ENCODE measurements around the gene SERPINB1. TPM values are rescaled to one million over a fixed set of nuclear protein-coding genes. Genes with fewer than 3 reads are reported as not detected.

SERPINB1 gene
- polyA plus RNA-seq, 2 of the 4 experiments (the other 2 are of a cell fraction): 52.7 to 135 TPM

- ChIA-PET POLR2A (no interaction called here), CTCF (interaction anchor here (0.7 to 1.8 kb wide), 4 partner anchors 14 to 148 kb away, joined by 3 to 13 read pairs (median 3); partner anchors contain the start of gene SERPINB1)
- Histone ChIP-seq H3K9me3 (no peaks in the 10 kb centered on the region), H3K4me2 (no peak overlapping the region), H3K4me1 (no peaks in the 10 kb centered on the region), H3K4me3 (no peak overlapping the region), H3K27ac (no peak overlapping the region)
- no peak for DNase-seq (ENCODE audit: low read depth in 1 of 2, low spot score in 1 of 2)
- ATAC-seq: no peak
- no peak for FAIRE-seq
- TF ChIP-seq ESRRA (IDR thresholded peaks at IDR 0.05; ENCODE audit: borderline replicate concordance, low read length) (no peak), POLR2A (IDR thresholded peaks at IDR 0.05; ENCODE audit: low read length) (no peak), FOXS1 (CRISPR knock-in tag; IDR thresholded peaks at IDR 0.05) (no peak), HDAC2 (IDR thresholded peaks at IDR 0.05) (no peak), ELK1 (IDR thresholded peaks at IDR 0.05; ENCODE audit: low read depth, low read length) (no peak), USF2 (IDR thresholded peaks at IDR 0.05) (no peak), EP300 (IDR thresholded peaks at IDR 0.05) (no peak), JUN (IDR thresholded peaks at IDR 0.05) (no peak), EHF (CRISPR knock-in tag; IDR thresholded peaks at IDR 0.05) (no peak), RCOR1 (IDR thresholded peaks at IDR 0.05; ENCODE audit: low read depth, low read length) (no peak), PHF8 (IDR thresholded peaks at IDR 0.05; ENCODE audit: borderline replicate concordance, low read depth) (no peak)
- 92% methylated on average over 8 of the region's 14 CpGs for WGBS (ENCODE audit: missing lambda C conversion rate)
Measured at GRCh38 chr6:2805031-2805430, 36.6 kb downstream of the SERPINB1 start.

- no peak for FAIRE-seq
- CTCF ChIA-PET: interaction anchor here (1.5 to 1.8 kb wide), 2 partner anchors 14 to 148 kb away, joined by 3 to 13 read pairs; no protein-coding TSS in a partner anchor
Measured at GRCh38 chr6:2804516-2804915, 37.1 kb downstream of the SERPINB1 start.

GRCh38 chr6:2803731-2804429 is 37.8 kb downstream of the SERPINB1 start:
- ATAC-seq (no peak), DNase-seq (ENCODE audit: low read depth in 1 of 2, low spot score in 1 of 2) (no peak), FAIRE-seq (no peak)
- POLR2A ChIA-PET: interaction anchor here (0.6 kb wide), 1 partner anchor 151 kb away, joined by 4 read pairs; no protein-coding TSS in a partner anchor
- Histone ChIP-seq H3K9me3 (no peaks in the 10 kb centered on the region), H3K4me1 (no peaks in the 10 kb centered on the region), H3K27ac (no peak overlapping the region), H3K4me3 (no peak overlapping the region), H3K4me2 (no peak overlapping the region)
- 89% methylated on average over 6 of the region's 7 CpGs for WGBS (ENCODE audit: missing lambda C conversion rate)
- CTCF ChIA-PET: interaction anchor here (1.1 to 1.8 kb wide), 3 partner anchors 9 to 66 kb away, joined by 3 to 13 read pairs (median 3); no protein-coding TSS in a partner anchor
- TF ChIP-seq RNF2 (IDR thresholded peaks at IDR 0.05; ENCODE audit: borderline replicate concordance, low read depth) (no peak), PHF8 (IDR thresholded peaks at IDR 0.05; ENCODE audit: borderline replicate concordance, low read depth) (no peak), REST (IDR thresholded peaks at IDR 0.05) (no peak), EHMT2 (IDR thresholded peaks at IDR 0.05; ENCODE audit: low read depth) (no peak), ZFP36 (IDR thresholded peaks at IDR 0.05; ENCODE audit: borderline replicate concordance, partially characterized antibody) (no peak), HMGXB4 (CRISPR knock-in tag; IDR thresholded peaks at IDR 0.05; ENCODE audit: borderline replicate concordance) (no peak), TP53 (CRISPR knock-in tag; IDR thresholded peaks at IDR 0.05) (no peak)

More at GRCh38 chr6:2804516-2804915, 37.1 kb downstream of the SERPINB1 start:
- no peak for TF ChIP-seq RCOR1 (IDR thresholded peaks at IDR 0.05; ENCODE audit: low read depth, low read length)
- no peak for TF ChIP-seq HOXA7 (CRISPR knock-in tag; IDR thresholded peaks at IDR 0.05)
- TF ChIP-seq RFX5 (IDR thresholded peaks at IDR 0.05): no peak
- no peak for TF ChIP-seq CHD2 (IDR thresholded peaks at IDR 0.05; ENCODE audit: low read length, partially characterized antibody)
- TF ChIP-seq NR3C1 (IDR thresholded peaks at IDR 0.05): no peak
- no peak for TF ChIP-seq ZC3H11A (IDR thresholded peaks at IDR 0.05)
- no peak for TF ChIP-seq SREBF2 (IDR thresholded peaks at IDR 0.05)
- TF ChIP-seq HES2 (IDR thresholded peaks at IDR 0.05): no peak
- TF ChIP-seq EHF (CRISPR knock-in tag; IDR thresholded peaks at IDR 0.05): no peak
- no peak for TF ChIP-seq JUNB (IDR thresholded peaks at IDR 0.05)
- no peak for TF ChIP-seq ELK1 (IDR thresholded peaks at IDR 0.05; ENCODE audit: low read depth, low read length)
- TF ChIP-seq ZFP36 (IDR thresholded peaks at IDR 0.05; ENCODE audit: borderline replicate concordance, partially characterized antibody): no peak
- Histone ChIP-seq H3K27ac (no peak overlapping the region), H3K4me2 (no peak overlapping the region), H3K9me3 (no peaks in the 10 kb centered on the region), H3K4me3 (no peak overlapping the region), H3K4me1 (no peaks in the 10 kb centered on the region)
- DNase-seq (ENCODE audit: low read depth in 1 of 2, low spot score in 1 of 2) (no peak), ATAC-seq (no peak)
- POLR2A ChIA-PET: no interaction called here
- 77% methylated on average over 6 of the region's 6 CpGs for WGBS (ENCODE audit: missing lambda C conversion rate)

All from A549 (cell line).